ENCODE data around the gene JARID2. TPM values are rescaled to one million over a fixed set of nuclear protein-coding genes. Genes with fewer than 3 reads are reported as not detected.

Gene JARID2
- total and polyA plus RNA-seq, 2 of the 8 experiments (the other 6 are each of a cell fraction or from before 2014, with no cell fraction given) = 60.1 to 239 TPM

- TF ChIP-seq CHD7 (IDR thresholded peaks at IDR 0.05; ENCODE audit: insufficient replicate concordance, low read length) = no peak
- TF ChIP-seq KDM5A (IDR thresholded peaks at IDR 0.05; ENCODE audit: low read length) = no peak
- no peak for TF ChIP-seq PHF8 (conservative IDR thresholded peaks at IDR 0.05; ENCODE audit: low read depth, low read length)
- TF ChIP-seq KDM1A (IDR thresholded peaks at IDR 0.05; ENCODE audit: borderline replicate concordance, low read length) = no peak
- no peak for TF ChIP-seq USF2 (IDR thresholded peaks at IDR 0.05; ENCODE audit: low read length)
- no peak for TF ChIP-seq ZNF274 (IDR thresholded peaks at IDR 0.05; ENCODE audit: borderline replicate concordance, extremely low read depth, low read length)
Measured at GRCh38 chr6:15375018-15375417, 129.1 kb downstream of the JARID2 start (continued).
